HG03175 (cell line): ENCODE data around the gene COL13A1.

ENCODE experiments used
- ATAC-seq: cut with Tn5 transposase; IDR thresholded peaks from one replicate; pipeline ENCODE4 v1.9.1; 2021; ENCODE audit warnings: mild to moderate bottlenecking, moderate library complexity; ENCODE audit not compliant: unreplicated experiment

The COL13A1 gene

DNA sequence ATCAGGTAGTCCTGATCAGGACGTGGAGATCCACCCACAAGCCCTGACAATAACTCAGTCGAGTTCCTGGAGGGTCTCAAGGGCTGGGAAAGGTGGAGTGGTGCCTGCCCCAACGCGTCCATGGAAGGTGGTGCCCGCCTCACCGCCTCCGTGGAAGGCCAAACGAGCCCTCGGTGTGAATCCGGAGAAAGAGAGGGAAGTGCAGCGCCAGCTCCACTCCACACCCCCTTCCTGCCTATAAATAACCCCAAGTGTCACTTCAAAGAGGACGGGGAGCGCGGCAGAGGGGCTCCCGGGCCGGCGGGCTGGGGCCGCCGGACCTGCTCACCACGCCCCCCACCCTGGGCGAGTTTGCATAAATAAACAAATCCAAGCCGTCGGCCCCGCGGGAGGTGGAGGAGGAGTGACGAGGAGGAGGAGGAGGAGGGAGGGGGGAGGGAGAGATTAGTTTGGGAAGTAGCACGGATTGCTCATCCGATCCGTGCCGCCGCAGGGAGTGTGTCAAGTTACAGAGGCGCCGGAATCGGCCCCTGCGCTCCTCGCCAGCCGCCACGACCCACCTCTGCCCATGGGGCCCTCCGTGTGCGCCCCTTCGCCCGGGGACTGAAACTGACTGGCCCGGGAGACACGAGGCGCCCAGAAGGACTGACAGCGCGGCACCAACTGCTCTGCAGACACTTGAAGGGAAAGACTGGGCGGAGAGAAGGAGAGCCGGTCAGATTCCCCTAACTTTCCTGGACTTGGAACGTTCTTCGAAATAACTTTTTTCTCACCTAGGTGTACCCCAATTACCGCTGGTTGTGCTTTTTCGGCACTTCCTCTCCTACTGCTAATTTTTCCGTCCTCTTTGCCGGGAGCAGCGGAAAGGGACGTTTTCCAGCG, at the start of gene COL13A1:
Gene COL13A1, plus strand, starts transcription at position 473 of the 882 bp plus-strand sequence. CDS start 518 bp downstream, outside the sequence.
- ATAC-seq: no peak

DNA sequence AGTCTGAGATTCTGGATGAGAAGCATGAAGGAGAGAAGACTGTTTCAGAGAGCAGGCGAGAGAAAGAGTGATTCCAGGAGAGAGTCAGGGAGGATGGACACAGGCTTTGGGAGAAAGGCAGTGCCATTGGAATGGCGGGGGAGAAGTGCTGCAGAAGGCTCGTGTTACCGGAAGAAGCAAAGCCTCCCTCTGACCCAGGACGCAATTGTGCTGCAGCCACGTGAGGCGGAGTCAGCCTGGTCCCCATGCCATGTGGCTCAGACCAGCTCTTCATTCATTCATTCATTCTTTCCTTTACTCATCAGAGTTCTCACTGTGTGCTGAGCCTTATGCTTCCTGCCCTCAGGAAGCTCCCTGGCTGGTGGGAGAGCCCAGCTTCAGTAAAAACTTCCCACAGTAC, 49.2 kb upstream of the COL13A1 start:
- no peak for ATAC-seq

DNA sequence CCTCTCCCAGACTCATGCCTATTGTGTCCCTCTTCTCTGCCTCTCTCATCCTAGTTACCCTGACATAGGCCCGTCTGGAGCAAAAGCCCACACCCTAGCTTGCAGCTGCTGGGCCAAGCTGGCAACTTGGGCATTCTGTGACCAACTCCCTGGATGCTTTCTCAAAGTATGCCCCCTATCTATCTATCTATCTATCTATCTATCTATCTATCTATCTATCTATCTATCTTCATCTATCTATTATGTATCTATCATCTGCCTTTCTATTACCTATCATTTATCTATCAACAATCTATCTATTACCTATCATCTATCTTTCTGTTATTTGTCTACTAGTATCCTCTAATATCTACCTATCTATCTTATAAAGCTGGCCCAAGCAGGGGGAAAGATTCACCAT, 45.4 kb upstream of the COL13A1 start:
- no peak for ATAC-seq

DNA sequence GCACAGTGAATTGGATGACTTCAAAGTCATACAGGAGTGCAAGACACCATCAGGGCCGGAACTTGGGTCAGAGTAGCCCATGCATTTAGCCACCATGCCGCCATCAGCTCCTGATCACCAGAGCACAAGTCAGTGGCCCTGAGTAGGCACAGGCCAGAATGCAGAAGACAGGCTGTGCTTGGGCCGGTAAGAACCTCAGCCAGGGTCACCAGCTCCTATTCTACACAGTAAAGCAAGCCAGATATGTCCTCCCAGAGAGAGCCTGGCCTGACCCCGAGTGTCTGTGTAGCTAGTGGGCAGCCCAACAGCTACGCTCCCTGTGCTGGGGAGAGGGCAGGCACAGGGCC, 44.5 kb upstream of the COL13A1 start:
- ATAC-seq: no peak

DNA sequence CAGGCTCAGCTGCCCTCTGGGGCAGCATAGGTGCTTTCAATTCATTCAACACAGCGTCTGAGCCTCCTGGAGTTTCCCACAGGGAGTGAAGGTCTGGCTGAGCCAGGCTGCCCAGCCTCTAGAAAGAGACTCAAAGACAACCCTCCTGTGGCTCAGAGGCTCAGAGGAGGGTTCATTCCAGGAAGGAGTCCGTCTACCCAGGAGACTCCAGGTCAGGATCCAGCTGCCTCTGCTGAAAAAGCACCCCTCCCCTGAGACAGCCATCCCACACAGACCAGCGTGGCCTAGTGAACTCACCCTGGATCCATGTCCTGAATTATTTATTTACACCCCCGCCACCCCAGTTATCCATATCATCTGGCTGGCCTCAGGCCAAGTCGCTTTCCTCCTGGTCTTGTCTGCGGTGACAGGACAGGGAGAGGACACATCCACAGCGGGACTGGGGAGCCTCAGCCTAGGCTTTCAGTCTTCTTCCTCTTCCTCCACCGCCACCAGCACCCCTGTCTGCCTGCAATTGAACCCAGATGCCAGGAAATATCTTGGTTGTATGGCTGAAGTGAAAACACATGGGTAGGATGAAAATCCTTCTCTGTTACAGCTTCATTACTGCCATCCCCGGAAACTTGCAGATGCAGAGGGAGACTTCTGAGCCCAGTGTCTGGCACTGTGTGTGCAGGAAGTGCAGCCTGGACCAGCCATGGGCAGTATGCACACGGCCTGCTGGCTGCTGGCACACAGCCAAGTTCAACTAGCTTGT, 44.0 kb upstream of the COL13A1 start:
- no peak for ATAC-seq

DNA sequence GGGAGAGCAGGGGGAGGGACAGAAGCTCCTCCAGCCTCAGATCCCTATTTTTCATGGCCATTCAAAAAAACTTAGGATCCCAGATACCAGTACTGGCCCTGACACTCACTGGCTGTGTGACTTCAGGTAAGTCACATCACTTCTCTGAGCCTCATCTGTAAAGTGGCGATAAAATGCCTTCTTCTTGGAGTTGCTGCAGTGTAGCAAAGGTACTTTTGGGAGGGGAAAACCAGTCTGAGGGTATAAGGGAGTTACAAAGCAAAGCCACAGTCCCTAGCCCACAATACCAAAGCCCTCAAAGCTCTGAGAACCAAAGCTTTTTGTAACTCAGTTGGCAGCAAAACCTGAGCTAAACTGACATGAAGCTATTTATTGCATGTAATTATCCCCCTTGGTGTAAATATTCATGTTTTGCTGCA, 43.4 kb upstream of the COL13A1 start:
- ATAC-seq: no peak

DNA sequence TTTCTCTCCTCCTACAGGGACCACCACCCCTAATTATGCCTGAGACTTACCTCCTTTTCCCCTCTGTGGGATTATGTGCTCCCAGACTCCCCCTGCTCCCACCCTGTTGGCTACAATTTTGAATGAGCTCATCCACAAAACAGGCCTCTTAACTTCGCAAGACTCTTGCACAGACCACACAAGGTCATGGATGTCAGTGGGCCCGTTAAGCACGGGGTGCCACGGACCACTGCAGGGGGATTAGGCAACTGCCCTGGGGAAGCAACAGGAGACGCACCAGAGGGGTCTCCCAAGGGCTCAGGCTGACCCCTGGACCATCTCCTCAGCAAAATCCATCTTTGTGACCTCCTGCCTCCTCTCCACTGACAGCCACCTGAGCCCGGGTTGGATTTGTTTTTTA, 42.1 kb upstream of the COL13A1 start:
- ATAC-seq: no peak

DNA sequence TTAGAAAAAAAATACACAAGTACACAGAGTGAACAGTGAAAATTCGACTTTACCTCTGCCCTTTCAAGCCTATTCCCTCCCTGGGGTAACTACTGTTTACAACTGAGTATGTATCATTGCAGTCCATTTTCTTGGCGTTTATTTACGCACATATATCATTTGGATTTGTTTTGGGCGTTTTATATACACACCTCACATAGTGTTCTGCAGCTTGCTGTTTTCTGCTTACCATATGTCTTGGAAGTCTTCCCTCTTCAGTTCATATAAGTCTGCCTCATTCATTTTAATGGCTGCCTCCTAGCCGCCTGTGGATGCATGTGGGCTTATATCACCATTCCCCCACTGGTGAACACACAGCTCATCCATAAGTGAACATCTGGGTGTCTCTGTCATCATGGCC, 41.6 kb upstream of the COL13A1 start:
- ATAC-seq: no peak

DNA sequence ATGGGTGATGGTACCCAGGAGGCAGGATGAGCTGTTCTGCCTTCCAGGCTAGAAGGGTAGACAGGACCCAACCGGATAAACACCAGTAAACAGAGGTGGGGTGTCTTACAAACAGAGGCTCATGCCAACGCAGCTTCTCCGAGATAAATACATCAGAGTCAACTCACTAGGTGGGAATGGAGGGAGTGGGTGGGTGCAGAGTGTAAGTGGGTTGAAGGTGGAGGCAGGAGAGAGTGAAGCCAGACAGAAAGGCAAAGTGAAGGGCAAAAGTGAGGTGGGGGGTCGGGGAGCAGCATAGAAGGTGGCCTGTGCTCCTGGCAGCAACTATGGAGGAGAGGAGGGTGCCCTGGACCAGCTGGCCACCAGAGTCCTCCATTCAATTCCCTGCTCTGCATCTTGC, 40.4 kb upstream of the COL13A1 start:
- ATAC-seq: no peak

DNA sequence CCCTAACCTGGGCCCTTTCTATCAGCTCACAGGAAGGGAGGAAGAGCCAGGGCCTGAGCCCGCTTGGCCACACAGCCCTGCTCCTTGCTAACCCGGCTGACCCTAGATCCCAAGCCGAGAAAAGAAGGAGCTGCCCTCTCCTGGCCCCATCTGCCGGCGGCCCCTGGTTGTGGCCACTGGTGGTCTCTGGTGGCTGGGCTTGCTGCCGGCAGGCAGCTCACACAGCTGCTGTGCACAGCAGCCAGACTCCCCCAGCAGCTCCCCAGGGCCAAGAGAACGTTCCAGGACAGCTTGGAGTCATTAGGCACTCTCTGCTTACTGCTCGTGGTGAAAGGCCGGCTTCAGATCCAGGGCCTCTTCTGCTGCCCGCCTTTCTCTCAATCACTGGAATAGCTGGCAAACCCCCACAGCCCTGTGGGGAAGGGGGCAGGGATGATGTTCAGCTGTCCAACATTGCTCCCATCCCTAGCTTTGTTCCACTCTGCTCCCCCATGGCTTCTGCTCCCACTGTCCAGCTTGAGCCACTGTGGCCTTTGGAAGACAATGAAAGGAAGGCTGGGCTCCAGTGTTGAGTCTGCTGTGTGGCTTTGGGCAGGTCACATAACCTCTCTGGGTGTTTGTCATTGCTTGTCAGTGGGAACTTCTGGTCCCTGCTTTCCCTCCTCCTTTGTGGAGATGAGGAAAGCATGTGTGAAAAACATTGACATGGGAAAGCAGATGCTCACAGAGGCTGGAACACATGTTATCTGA, 35.4 kb upstream of the COL13A1 start:
- ATAC-seq: no peak

DNA sequence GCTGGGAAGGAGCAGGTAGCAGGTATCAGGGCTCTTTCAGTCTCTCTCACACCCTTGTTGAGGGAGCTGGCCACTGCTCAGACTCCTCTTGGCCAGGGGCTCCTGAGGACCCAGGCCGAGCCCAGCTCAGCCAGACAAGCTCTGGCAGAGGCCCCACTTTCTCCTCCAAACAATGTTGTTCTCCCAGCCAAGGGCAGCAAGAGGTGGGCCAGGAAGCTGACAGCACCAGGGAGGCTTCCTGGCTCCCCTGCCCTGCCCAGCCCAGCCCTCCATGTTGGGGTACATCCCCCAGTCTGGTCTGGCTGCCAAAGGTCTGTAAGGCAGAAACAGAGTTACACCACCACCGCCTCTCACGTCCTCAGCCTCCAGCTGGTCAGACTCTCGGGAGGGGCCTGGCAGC, 33.9 kb upstream of the COL13A1 start:
- no peak for ATAC-seq

DNA sequence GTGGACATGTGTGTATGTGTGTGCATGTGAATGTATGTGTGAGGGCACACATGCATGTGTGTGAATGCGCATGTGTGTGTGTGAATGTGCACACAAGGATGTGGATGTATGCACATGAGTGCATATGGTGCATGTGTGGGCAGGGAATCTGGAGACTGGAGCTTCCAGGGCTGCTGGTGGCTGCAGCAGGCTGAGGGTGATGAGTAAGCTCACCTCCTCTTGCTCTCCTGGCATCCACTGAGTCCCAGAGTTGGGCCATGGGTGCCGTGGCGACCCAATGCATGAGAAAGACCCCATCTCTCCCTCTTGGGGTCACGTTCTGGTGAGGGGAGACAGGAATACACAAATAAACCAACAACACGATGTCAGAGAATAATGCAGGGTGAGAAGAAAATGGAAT, 33.3 kb upstream of the COL13A1 start:
- no peak for ATAC-seq

DNA sequence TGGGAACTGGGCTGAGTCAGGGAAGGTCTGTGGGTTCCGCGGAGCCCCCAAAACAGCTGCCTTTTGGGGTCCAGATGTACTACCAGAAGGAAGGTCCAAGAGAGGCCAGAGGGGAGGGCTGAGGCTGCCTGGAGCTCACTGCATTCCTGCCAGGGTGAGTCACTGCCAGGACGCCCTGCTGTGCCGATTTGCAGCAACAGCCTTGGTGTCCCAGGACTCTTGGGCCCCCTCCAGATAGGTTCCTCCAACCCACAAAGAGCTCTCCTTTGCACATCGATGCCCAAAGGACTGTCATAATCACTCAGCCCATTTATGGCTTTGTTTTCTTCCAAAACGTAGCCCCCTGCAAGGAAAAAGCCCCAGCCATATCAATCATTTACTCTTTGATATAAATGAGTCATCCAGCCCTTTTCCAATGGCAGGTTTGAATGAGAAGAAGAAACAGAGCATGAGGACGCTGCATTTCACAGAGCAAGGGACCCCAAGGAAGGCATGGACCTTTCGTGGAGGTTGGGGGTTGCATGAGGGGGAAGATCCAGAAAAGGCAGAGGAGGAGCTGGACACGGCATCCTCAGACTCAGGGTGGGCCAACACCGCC, 32.2 kb upstream of the COL13A1 start:
- ATAC-seq: no peak

DNA sequence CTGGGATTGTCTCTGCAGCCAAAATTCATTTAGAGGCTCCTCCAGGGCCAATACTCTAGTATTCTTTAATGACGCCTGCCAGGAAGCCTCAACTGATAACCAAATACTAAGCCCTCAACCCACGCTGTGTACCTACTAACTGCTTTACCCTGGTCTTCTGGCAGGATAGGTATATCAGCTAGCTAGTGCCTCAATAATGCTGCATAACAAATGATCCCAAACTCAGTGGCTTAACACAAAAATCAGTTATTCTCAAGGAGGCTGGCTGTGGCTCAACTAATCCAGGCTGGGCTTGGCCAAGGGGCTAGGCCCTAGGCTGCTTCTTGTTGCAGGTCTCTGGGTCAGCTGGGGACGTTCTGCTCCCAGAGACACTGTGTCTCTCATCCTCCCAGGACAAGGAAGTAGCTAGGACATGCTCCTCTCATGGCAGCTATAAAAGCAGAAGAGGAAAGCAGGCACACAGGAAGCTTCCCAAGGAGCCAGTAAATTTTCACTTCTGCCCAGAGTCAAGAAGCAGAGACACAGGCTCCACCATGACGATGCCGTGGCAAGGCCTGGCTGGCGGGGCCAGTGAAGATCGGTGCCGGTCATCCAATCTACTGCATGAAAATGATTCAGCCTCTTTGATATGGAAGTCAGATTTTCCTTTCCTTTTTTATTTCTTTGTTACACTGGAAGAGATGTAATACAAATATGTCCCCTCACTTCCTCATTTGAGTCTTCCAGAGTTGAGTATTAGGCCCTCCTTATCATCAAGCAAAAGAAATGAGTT, 28.6 kb upstream of the COL13A1 start:
- no peak for ATAC-seq

DNA sequence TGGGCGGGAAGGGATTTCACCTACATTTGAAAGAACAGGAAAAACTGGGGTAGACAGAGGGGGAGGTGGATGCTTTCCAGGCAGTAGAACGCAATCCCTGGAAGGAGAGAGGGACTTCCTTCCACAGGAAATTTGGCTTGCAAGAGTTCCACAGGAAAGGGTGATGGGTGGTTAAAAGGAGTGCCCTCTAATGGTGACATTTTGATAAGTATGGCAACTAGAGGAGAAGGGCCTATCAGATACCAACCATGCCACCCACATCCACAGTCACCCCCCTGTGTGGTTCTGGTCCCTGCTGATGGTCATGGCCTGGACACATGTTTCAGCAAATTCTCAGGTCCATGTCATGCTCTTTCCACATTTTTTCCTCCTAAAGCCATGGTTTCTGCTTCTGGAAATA, 27.1 kb upstream of the COL13A1 start:
- no peak for ATAC-seq

DNA sequence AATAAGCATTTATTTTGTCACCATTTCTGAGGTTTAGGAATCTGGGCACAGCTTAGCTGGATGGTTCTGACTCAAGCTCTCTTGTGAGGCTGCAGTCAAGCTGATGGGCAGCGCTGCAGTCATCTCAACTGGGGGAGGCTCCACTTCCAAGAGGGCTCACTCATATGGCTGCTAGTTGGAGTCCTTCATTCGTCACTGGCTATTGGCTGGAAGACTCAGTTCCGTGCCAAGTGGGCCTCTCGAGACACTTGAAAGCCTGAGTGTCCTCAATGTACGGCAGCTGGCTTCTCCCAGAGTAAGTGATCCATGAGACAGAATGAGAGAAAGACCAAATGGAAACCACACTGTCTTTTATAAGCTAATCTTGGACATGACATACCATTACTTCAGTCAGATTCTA, 21.6 kb upstream of the COL13A1 start:
- no peak for ATAC-seq

DNA sequence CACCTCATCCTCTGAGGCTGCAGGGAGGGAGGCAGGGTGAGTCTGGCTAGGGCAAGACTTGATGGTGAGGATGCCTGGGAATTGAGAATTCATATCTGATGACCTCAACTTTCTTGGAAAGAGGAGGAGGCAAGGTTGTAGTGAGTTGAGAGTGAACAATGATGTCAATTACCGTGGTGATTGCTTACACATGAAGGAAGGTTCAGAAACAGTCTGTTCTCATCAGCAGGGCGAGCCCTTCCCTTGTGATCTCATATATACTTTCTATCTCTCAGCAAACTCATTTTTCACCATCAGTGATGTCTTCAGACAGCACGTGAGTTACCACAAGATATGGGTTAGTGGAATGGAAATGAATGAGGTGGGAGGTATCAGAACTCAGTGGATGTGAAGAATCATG, 20.1 kb upstream of the COL13A1 start:
- ATAC-seq: no peak

DNA sequence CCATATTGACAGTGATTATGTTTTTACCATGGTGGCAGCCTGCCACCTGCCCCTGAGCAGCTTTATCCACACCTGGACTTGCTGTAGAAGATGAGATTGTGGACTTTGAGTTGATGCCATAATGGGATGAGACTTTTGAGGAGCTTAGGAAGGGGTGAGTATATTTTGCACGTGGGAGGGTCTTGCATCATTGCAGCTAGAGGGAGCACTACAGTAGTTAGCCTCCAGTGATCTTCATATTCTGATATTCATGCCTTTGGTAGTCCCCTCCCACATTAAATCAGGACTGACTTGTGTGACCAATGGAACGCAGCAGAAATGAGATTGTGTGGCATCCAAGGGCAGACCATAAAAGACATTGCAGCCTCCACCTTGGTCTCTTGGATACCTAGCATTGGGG, 18.2 kb upstream of the COL13A1 start:
- no peak for ATAC-seq

DNA sequence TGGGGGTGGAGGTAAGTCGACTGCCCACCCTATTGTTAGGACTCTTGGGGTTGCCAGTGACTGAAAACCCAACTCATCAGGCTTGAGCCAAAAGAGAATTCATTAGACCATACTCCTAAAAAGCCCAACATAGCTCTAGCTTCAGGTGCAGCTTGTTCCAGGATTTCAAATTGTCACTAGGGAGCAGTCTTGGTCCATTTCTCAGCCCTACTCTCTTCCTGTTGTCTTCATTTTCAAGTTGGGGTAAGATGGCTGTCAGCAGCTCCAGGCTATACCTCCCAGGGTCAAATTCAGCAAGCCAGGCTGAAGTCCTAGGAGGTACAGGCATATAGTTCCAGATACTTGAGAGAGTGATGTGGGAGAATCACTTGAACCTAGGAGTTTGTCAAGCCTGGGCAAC, 14.9 kb upstream of the COL13A1 start:
- ATAC-seq: no peak

DNA sequence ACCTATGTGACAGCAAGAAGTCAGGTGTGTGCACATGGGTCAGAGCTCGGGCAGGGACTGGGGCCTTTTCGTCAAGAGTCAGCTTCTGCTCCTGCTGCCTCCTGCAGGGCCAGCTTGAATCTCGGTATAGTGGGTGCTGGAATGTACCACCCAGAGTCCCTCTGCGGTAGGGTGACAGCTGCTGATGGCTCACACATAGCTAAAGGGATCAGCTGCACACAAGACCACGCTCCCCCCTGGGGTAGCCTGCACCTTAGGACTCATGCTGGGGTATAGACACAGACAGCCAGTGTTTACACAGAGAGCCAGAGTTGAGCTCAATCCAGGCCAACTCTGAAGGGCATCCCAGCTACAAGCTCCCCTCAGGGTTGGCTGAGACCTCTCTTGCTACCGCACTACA, 14.0 kb upstream of the COL13A1 start:
- no peak for ATAC-seq
